SK-N-SH (cell line): ENCODE data around the gene SHROOM3. TPM values are rescaled to one million over a fixed set of nuclear protein-coding genes. Genes with fewer than 3 reads are reported as not detected.

ENCODE experiments used
- CTCF ChIA-PET: fragments of 300-600, 350-600 bp; formaldehyde crosslinking; extraction: SDS; loops from one replicate; lab custom pipeline; 2021; lab: Yijun Ruan, JAX
- POLR2A ChIA-PET: fragments of 350-600 bp; sonication (Branson Sonifier 250); formaldehyde crosslinking; extraction: SDS; loops from one replicate; lab custom pipeline; 2020; ENCODE audit warnings: antibody characterized with exemption, inconsistent platforms; lab: Yijun Ruan, JAX
- DNase-seq: peaks from one replicate; pipeline ENCODE4 v3.0.0; 2012
- H2AFZ ChIP-seq: fragments of 200-600 bp; sonication (generic); 2 replicates; pipeline ENCODE4 v1.8.1; 2016; ENCODE audit warnings: antibody characterized with exemption, mild to moderate bottlenecking, low read depth
- H3F3A ChIP-seq: fragments of 200-600 bp; sonication (generic); replicated peaks from 2 replicates; pipeline ENCODE3; 2016; ENCODE audit warnings: antibody characterized with exemption, mild to moderate bottlenecking; ENCODE audit not compliant: insufficient read depth
- H3K27ac ChIP-seq, 2 experiments: fragments of 200-500 bp in 1 of 2; fragments of 200-600 bp in 1 of 2; sonication (Bioruptor generic) in 1 of 2; sonication (generic), shearing (Covaris generic) in 1 of 2; 2 replicates each; pipeline versions ENCODE4 v1.5.1 to v1.6.1; 2014 to 2016; ENCODE audit warnings: low read depth in 2 of 2, inconsistent platforms in 1 of 2, low read length in 1 of 2, mild to moderate bottlenecking in 1 of 2, mixed read lengths in 1 of 2
- H3K27me3 ChIP-seq: fragments of 200-600 bp; sonication (generic), shearing (Covaris generic); 2 replicates; pipeline ENCODE4 v1.6.1; 2016; ENCODE audit warnings: mixed run types; ENCODE audit not compliant: insufficient read depth
- H3K36me3 ChIP-seq, 2 experiments: fragments of 200-500 bp in 1 of 2; fragments of 200-600 bp in 1 of 2; sonication (Bioruptor generic) in 1 of 2; sonication (generic) in 1 of 2; replicated peaks in 1 of 2; 2 replicates each; pipeline versions ENCODE3 to v1.5.1; 2014 to 2016; ENCODE audit warnings: low read length in 1 of 2, mild to moderate bottlenecking in 1 of 2; ENCODE audit not compliant: insufficient read depth in 2 of 2, control insufficient read depth in 1 of 2
- H3K4me1 ChIP-seq, 2 experiments: fragments of 200-500 bp in 1 of 2; fragments of 200-600 bp in 1 of 2; sonication (Bioruptor generic) in 1 of 2; sonication (generic), shearing (Covaris generic) in 1 of 2; 2 replicates each; pipeline versions ENCODE4 v1.5.1 to v1.6.1; 2014 to 2016; ENCODE audit warnings: low read depth in 1 of 2, low read length in 1 of 2, mixed run types in 1 of 2; ENCODE audit not compliant: insufficient read depth in 2 of 2, control insufficient read depth in 1 of 2
- H3K4me2 ChIP-seq: fragments of 200-600 bp; sonication (generic), shearing (Covaris generic); 2 replicates; pipeline ENCODE4 v1.6.1; 2017; ENCODE audit warnings: mixed run types
- H3K4me3 ChIP-seq, 2 experiments: fragments of 200-500 bp in 1 of 2; fragments of 200-600 bp in 1 of 2; sonication (Bioruptor generic) in 1 of 2; sonication (generic), shearing (Covaris generic) in 1 of 2; 2 replicates each; pipeline versions ENCODE4 v1.5.1 to v1.8.1; 2014 to 2016; ENCODE audit warnings: low read depth in 2 of 2, inconsistent platforms in 1 of 2, low read length in 1 of 2, mild to moderate bottlenecking in 1 of 2, mixed read lengths in 1 of 2, moderate library complexity in 1 of 2
- H3K79me2 ChIP-seq: fragments of 200-600 bp; sonication (generic); 2 replicates; pipeline ENCODE4 v1.8.1; 2017; ENCODE audit warnings: mild to moderate bottlenecking; ENCODE audit not compliant: insufficient read depth
- H3K9ac ChIP-seq: fragments of 200-600 bp; sonication (generic); 2 replicates; pipeline ENCODE4 v1.6.1; 2017; ENCODE audit warnings: mixed run types
- H3K9me2 ChIP-seq: fragments of 200-600 bp; sonication (generic); 2 replicates; pipeline ENCODE4 v1.6.1; 2017; ENCODE audit warnings: mixed run types
- H3K9me3 ChIP-seq: fragments of 200-600 bp; sonication (generic); 2 replicates; pipeline ENCODE4 v1.6.1; 2017; ENCODE audit warnings: mixed run types, mild to moderate bottlenecking, moderate library complexity
- H4K20me1 ChIP-seq: fragments of 200-600 bp; sonication (generic); 2 replicates; pipeline ENCODE4 v1.6.1; 2017; ENCODE audit warnings: mild to moderate bottlenecking, mixed run types; ENCODE audit not compliant: insufficient read depth
- EP300 ChIP-seq, 2 experiments: IDR thresholded peaks; 2 replicates each; pipeline versions ENCODE4 v1.4.0 to v1.6.1; 2012; ENCODE audit warnings: borderline replicate concordance in 1 of 2, low read depth in 1 of 2, low read length in 1 of 2
- FOSL2 ChIP-seq: IDR thresholded peaks from 2 replicates; pipeline ENCODE4 v1.4.0; 2012; ENCODE audit warnings: low read depth, mild to moderate bottlenecking, moderate library complexity, borderline replicate concordance
- FOXM1 ChIP-seq: IDR thresholded peaks from 2 replicates; pipeline ENCODE4 v1.4.0; 2012; ENCODE audit warnings: low read depth, mild to moderate bottlenecking
- JUND ChIP-seq: IDR thresholded peaks from 2 replicates; pipeline ENCODE4 v1.4.0; 2012
- NFIC ChIP-seq: IDR thresholded peaks from 2 replicates; pipeline ENCODE4 v1.4.0; 2012; ENCODE audit warnings: borderline replicate concordance
- POLR2AphosphoS5 ChIP-seq: IDR thresholded peaks from 2 replicates; pipeline ENCODE4 v1.6.1; 2012; ENCODE audit warnings: low read depth, low read length
- RAD21 ChIP-seq: IDR thresholded peaks from 2 replicates; pipeline ENCODE4 v1.6.1; 2012; ENCODE audit warnings: mild to moderate bottlenecking, low read length
- RCOR1 ChIP-seq: fragments of 150-350 bp; IDR thresholded peaks from 2 replicates; pipeline ENCODE4 v1.6.1; 2017; ENCODE audit warnings: antibody characterized with exemption, low read length
- RFX5 ChIP-seq: IDR thresholded peaks from 2 replicates; pipeline ENCODE4 v1.6.1; 2012; ENCODE audit warnings: mild to moderate bottlenecking, improper control_type of control experiment, low read length
- RXRA ChIP-seq: IDR thresholded peaks from 2 replicates; pipeline ENCODE4 v1.4.0; 2012; ENCODE audit warnings: low read depth, mild to moderate bottlenecking, borderline replicate concordance
- SMC3 ChIP-seq: IDR thresholded peaks from 2 replicates; pipeline ENCODE4 v1.6.1; 2012; ENCODE audit warnings: low read depth, low read length, improper control_type of control experiment
- TCF12 ChIP-seq: IDR thresholded peaks from 2 replicates; pipeline ENCODE4 v1.4.0; 2012
- TEAD4 ChIP-seq: IDR thresholded peaks from 2 replicates; pipeline ENCODE4 v1.4.0; 2012; ENCODE audit warnings: mild to moderate bottlenecking, borderline replicate concordance; ENCODE audit not compliant: insufficient read depth
- WGBS: methylation state at CpG from one replicate; pipeline ENCODE4 v1.1.6; 2017; ENCODE audit warnings: low lambda C conversion rate; 5-methylcytosine and 5-hydroxymethylcytosine counted together
- polyA plus RNA-seq, 3 experiments: library from polyadenylated mRNA; depleted of rRNA; stranded (reverse); fragments of >200 nt; gene quantifications; 2 replicates each; pipeline ENCODE4 v1.2.3, GENCODE V29; 2012
- TF ChIP-seq, protein P1 (sequence below): fragments of 150-350 bp; IDR thresholded peaks from 2 replicates; pipeline ENCODE4 v1.6.1; 2016; ENCODE audit warnings: mild to moderate bottlenecking, low read depth, low read length
- TF ChIP-seq, protein P2 (sequence below): IDR thresholded peaks from 2 replicates; pipeline ENCODE4; 2012
- TF ChIP-seq, protein P3 (sequence below): IDR thresholded peaks from 2 replicates; pipeline ENCODE4 v1.6.1; 2012; ENCODE audit warnings: mild to moderate bottlenecking, low read depth, low read length, moderate library complexity

Gene SHROOM3
- polyA plus RNA-seq, 1 of the 3 experiments (the other 2 are of a cell fraction): 4.3 TPM

DNA sequence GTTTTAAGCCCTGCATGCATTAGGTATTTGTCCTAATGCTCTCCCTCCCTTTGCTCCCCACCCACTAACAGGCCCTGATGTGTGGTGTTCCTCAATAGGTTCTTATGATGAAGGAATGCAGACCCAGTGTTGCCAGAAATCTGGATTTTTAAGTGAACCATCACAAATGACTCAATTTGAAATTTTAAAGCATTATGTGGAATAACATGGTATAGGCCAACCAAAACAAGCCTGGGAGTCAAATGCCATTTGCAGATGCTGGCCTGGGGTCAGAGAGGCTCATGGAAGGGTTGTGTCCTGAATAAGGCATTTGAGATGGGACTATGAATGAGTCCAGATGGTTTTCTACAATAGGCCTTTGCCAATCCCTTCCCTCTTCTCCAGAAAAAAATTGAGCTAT is 179.6 kb downstream of the SHROOM3 start:
- 0 out of 2 replicates have a peak overlapping the region, but pooled peaks have one; percentile 16 for H3K9ac ChIP-seq
- no peaks in the 10 kb centered on the region for H4K20me1 ChIP-seq
- no peaks in the 10 kb centered on the region for H3K9me2 ChIP-seq
- peaks cover 0 to 31% of the 10 kb centered on the region in 2 experiments; a peak in 2 of 4 replicates for H3K4me1 ChIP-seq
- no peak overlapping the region for H2AFZ ChIP-seq
- no peak overlapping the region for H3K4me3 ChIP-seq
- peaks cover 20% of the 10 kb centered on the region for H3F3A ChIP-seq
- no peaks in the 10 kb centered on the region for H3K9me3 ChIP-seq
- H3K27ac ChIP-seq: peak overlapping the region in 1 of 2 experiments; percentile 89; a peak in 2 of 4 replicates
- H3K79me2 ChIP-seq: no peaks in the 10 kb centered on the region
- H3K36me3 ChIP-seq: no peaks in the 10 kb centered on the region
- no peak for DNase-seq
- TF ChIP-seq FOXM1: peak; percentile 53; the same call in 1 of the 2 replicates
- 0 out of 2 replicates have a peak, but pooled peaks have one; percentile 40 for TF ChIP-seq TEAD4
- peak; percentile 19; the same call in 1 of the 2 replicates for TF ChIP-seq POLR2AphosphoS5
- no peak for TF ChIP-seq SMC3
- TF ChIP-seq NFIC: peak; percentile 84
- TF ChIP-seq, protein P1, sequence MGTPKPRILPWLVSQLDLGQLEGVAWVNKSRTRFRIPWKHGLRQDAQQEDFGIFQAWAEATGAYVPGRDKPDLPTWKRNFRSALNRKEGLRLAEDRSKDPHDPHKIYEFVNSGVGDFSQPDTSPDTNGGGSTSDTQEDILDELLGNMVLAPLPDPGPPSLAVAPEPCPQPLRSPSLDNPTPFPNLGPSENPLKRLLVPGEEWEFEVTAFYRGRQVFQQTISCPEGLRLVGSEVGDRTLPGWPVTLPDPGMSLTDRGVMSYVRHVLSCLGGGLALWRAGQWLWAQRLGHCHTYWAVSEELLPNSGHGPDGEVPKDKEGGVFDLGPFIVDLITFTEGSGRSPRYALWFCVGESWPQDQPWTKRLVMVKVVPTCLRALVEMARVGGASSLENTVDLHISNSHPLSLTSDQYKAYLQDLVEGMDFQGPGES: no peak
- TF ChIP-seq, protein P2, sequence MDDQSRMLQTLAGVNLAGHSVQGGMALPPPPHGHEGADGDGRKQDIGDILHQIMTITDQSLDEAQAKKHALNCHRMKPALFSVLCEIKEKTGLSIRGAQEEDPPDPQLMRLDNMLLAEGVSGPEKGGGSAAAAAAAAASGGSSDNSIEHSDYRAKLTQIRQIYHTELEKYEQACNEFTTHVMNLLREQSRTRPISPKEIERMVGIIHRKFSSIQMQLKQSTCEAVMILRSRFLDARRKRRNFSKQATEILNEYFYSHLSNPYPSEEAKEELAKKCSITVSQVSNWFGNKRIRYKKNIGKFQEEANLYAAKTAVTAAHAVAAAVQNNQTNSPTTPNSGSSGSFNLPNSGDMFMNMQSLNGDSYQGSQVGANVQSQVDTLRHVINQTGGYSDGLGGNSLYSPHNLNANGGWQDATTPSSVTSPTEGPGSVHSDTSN: peak; percentile 64
- TF ChIP-seq RCOR1: no peak
- TF ChIP-seq RXRA: peak; percentile 76; the same call in 1 of the 2 replicates
- peak in 1 of 2 experiments; percentile 71; a peak in 2 of 4 replicates for TF ChIP-seq EP300 (IDR thresholded peaks at IDR 0.05; ENCODE audit: borderline replicate concordance in 1 of 2, low read depth in 1 of 2, low read length in 1 of 2)
- TF ChIP-seq JUND: peak; percentile 49; the same call in 1 of the 2 replicates
- TF ChIP-seq TCF12: peak; percentile 84
- peak; percentile 50; the same call in 1 of the 2 replicates for TF ChIP-seq FOSL2
- CTCF ChIA-PET: interaction anchor here (1.0 to 1.1 kb wide), 2 partner anchors 10 to 12 kb away, joined by 3 read pairs; no protein-coding TSS in a partner anchor
- no peaks in the 10 kb centered on the region for H3K27me3 ChIP-seq
- peak overlapping the region; percentile 9; the same call in 1 of the 2 replicates for H3K4me2 ChIP-seq
- POLR2A ChIA-PET: no interaction called here

DNA sequence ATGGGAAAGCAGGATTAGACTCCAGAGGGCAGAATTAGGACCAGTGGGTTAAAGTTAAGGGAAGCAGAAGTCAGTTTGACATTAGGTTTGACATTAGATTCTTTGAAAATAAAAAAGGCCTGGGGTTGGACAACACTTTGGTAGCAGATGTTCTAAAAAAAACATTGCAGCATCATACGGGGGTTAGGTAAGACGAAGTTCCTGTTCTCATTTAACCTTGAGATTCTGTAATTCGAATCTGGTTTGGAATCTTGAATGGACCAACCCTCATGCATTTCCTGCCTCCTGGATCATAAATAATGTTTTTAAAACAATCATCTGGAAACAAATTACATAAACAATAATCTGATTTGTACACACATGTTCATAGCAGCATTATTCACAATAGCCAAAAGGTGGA is 181.0 kb downstream of the SHROOM3 start:
- POLR2A ChIA-PET: no interaction called here
- no peaks in the 10 kb centered on the region for H3K9me3 ChIP-seq
- no peak overlapping the region for H3K4me3 ChIP-seq
- no peak for DNase-seq
- 77% methylated on average over 3 of the region's 3 CpGs for WGBS
- TF ChIP-seq RFX5 (no peak), EP300 (IDR thresholded peaks at IDR 0.05; ENCODE audit: borderline replicate concordance in 1 of 2, low read depth in 1 of 2, low read length in 1 of 2) (no peak), RAD21 (no peak)
- TF ChIP-seq, protein P3, sequence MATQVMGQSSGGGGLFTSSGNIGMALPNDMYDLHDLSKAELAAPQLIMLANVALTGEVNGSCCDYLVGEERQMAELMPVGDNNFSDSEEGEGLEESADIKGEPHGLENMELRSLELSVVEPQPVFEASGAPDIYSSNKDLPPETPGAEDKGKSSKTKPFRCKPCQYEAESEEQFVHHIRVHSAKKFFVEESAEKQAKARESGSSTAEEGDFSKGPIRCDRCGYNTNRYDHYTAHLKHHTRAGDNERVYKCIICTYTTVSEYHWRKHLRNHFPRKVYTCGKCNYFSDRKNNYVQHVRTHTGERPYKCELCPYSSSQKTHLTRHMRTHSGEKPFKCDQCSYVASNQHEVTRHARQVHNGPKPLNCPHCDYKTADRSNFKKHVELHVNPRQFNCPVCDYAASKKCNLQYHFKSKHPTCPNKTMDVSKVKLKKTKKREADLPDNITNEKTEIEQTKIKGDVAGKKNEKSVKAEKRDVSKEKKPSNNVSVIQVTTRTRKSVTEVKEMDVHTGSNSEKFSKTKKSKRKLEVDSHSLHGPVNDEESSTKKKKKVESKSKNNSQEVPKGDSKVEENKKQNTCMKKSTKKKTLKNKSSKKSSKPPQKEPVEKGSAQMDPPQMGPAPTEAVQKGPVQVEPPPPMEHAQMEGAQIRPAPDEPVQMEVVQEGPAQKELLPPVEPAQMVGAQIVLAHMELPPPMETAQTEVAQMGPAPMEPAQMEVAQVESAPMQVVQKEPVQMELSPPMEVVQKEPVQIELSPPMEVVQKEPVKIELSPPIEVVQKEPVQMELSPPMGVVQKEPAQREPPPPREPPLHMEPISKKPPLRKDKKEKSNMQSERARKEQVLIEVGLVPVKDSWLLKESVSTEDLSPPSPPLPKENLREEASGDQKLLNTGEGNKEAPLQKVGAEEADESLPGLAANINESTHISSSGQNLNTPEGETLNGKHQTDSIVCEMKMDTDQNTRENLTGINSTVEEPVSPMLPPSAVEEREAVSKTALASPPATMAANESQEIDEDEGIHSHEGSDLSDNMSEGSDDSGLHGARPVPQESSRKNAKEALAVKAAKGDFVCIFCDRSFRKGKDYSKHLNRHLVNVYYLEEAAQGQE: no peak
- TF ChIP-seq, all 33 proteins: peak for 0
- Histone ChIP-seq H3F3A (peaks cover 20% of the 10 kb centered on the region), H3K9ac (no peak overlapping the region), H3K27ac (peak overlapping the region in 1 of 2 experiments; percentile 89; a peak in 2 of 4 replicates), H3K4me2 (peak overlapping the region; percentile 9; the same call in 1 of the 2 replicates), H3K9me2 (no peaks in the 10 kb centered on the region), H3K36me3 (no peaks in the 10 kb centered on the region), H3K79me2 (no peaks in the 10 kb centered on the region), H2AFZ (no peak overlapping the region), H3K4me1 (peaks cover 0 to 31% of the 10 kb centered on the region in 2 experiments; a peak in 2 of 4 replicates), H3K27me3 (no peaks in the 10 kb centered on the region), H4K20me1 (no peaks in the 10 kb centered on the region)
- CTCF ChIA-PET: interaction anchor here (1.0 kb wide), 1 partner anchor 15 kb away, joined by 3 read pairs; no protein-coding TSS in a partner anchor
